GM21528 (cell line): ENCODE data around the gene MYL11.

Source experiments
- ATAC-seq: cut with Tn5 transposase; IDR thresholded peaks from one replicate; pipeline ENCODE4 v1.9.1; 2021; ENCODE audit warnings: mild to moderate bottlenecking, moderate library complexity; ENCODE audit not compliant: unreplicated experiment, low FRiP score

Gene MYL11

GRCh38 chr16:30416047-30416603, 41.5 kb downstream of the MYL11 start:
- ATAC-seq = no peak

GRCh38 chr16:30416624-30417528, 42.3 kb downstream of the MYL11 start:
- ATAC-seq = no peak

DNA sequence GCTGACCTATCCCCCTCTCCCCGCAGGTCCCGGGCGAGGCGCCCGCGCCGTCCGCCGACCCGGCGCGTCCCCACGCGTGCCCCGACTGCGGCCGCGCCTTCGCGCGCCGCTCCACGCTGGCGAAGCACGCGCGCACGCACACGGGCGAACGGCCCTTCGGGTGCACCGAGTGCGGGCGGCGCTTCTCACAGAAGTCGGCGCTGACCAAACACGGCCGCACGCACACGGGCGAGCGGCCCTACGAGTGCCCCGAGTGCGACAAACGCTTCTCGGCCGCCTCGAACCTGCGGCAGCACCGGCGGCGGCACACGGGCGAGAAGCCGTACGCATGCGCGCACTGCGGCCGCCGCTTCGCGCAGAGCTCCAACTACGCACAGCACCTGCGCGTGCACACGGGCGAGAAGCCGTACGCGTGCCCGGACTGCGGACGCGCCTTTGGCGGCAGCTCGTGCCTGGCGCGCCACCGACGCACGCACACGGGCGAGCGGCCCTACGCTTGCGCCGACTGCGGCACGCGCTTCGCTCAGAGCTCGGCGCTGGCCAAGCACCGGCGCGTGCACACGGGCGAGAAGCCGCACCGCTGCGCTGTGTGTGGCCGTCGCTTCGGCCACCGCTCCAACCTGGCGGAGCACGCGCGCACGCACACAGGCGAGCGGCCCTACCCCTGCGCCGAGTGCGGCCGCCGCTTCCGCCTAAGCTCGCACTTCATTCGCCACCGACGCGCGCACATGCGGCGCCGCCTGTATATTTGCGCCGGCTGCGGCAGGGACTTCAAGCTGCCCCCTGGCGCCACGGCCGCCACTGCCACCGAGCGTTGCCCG, 43.1 kb downstream of the MYL11 start:
- ATAC-seq = peak; percentile 73

- peak; percentile 3 for ATAC-seq
Measured at GRCh38 chr16:30418350-30419181, 44.0 kb downstream of the MYL11 start.

- no peak for ATAC-seq
Measured at GRCh38 chr16:30421010-30421409, 46.4 kb downstream of the MYL11 start.
